A673 (cell line): ENCODE results near the gene STOX2.

Source experiments
- EZH2 ChIP-seq: fragments of 200-600 bp; sonication (generic); IDR thresholded peaks from 2 replicates; pipeline ENCODE4 v1.6.1; 2017; ENCODE audit warnings: borderline replicate concordance, low read depth, mild to moderate bottlenecking, mixed read lengths, antibody characterized with exemption, low read length; ENCODE audit not compliant: poor library complexity, severe bottlenecking
- TF ChIP-seq, protein P1 (sequence below): fragments of 300-800, 200-600 bp; sonication (generic); conservative IDR thresholded peaks from 2 replicates; pipeline ENCODE4 v1.5.1; 2017; ENCODE audit warnings: low read depth, mild to moderate bottlenecking, antibody characterized with exemption, low read length, moderate library complexity, mixed read lengths

DNA sequence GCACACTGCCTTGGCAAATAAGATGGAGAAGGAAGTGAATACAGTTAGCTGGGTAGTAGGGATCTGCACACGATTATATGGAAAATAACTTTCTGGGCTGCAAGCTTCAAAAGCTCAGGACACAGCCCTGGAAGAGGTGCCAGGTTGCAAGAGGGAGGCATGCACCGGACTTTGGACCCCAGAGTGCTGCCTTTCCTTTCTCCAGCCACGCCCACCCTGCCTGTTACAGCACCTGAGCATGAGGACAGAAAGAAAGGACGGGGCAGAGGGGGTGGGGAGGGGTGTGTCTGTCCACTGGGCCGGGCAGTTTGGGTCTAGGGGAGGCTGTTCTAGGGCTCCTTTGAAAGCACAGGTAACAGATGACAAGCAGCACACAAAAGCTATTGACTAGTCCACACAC is 159.8 kb downstream of the STOX2 start:
- TF ChIP-seq, protein P1, sequence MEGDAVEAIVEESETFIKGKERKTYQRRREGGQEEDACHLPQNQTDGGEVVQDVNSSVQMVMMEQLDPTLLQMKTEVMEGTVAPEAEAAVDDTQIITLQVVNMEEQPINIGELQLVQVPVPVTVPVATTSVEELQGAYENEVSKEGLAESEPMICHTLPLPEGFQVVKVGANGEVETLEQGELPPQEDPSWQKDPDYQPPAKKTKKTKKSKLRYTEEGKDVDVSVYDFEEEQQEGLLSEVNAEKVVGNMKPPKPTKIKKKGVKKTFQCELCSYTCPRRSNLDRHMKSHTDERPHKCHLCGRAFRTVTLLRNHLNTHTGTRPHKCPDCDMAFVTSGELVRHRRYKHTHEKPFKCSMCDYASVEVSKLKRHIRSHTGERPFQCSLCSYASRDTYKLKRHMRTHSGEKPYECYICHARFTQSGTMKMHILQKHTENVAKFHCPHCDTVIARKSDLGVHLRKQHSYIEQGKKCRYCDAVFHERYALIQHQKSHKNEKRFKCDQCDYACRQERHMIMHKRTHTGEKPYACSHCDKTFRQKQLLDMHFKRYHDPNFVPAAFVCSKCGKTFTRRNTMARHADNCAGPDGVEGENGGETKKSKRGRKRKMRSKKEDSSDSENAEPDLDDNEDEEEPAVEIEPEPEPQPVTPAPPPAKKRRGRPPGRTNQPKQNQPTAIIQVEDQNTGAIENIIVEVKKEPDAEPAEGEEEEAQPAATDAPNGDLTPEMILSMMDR: no peak
- no peak for TF ChIP-seq EZH2
